NCI-H524 treated with DMSO at 0.1 percent for 48 hours (cell line): ENCODE data around the gene ZNF135.

Experiments
- DNase-seq: peaks from one replicate; lab custom pipeline; 2025; lab: John Stamatoyannopoulos, UW

Gene ZNF135

GRCh38 chr19:58059003-58059670 lies at the start of gene ZNF135:
Gene ZNF135, plus strand, starts transcription at chr19:58059282. Its CDS starts 721 bp downstream, at chr19:58060003.
- DNase-seq = peak; percentile 34

- no peak for DNase-seq
Observed at GRCh38 chr19:58009301-58009665, 49.8 kb upstream of the ZNF135 start.

GRCh38 chr19:58009666-58010301 lies 49.3 kb upstream of the ZNF135 start:
- DNase-seq = peak; percentile 67

GRCh38 chr19:58010507-58010906 lies 48.6 kb upstream of the ZNF135 start:
- no peak for DNase-seq

GRCh38 chr19:58014141-58014540 lies 44.9 kb upstream of the ZNF135 start:
- DNase-seq = no peak

GRCh38 chr19:58020129-58020528 lies 39.0 kb upstream of the ZNF135 start:
- no peak for DNase-seq

- DNase-seq = peak; percentile 38
Observed at GRCh38 chr19:58021541-58022282, 37.4 kb upstream of the ZNF135 start.

- no peak for DNase-seq
Observed at GRCh38 chr19:58022283-58022660, 36.8 kb upstream of the ZNF135 start.

- DNase-seq = no peak
Observed at GRCh38 chr19:58024661-58025060, 34.4 kb upstream of the ZNF135 start.

- DNase-seq = peak; percentile 78
Observed at GRCh38 chr19:58033741-58034476, 25.2 kb upstream of the ZNF135 start, which contains the start of gene ZSCAN1. Gene ZSCAN1, plus strand, starts transcription at chr19:58034025. Its CDS starts 3,812 bp downstream, at chr19:58037837.

GRCh38 chr19:58034477-58034793 lies 24.6 kb upstream of the ZNF135 start:
- no peak for DNase-seq

- no peak for DNase-seq
Observed at GRCh38 chr19:58035863-58036262, 23.2 kb upstream of the ZNF135 start.

- DNase-seq = no peak
Observed at GRCh38 chr19:58037927-58038687, 21.0 kb upstream of the ZNF135 start.

- DNase-seq = no peak
Observed at GRCh38 chr19:58038688-58039204, 20.3 kb upstream of the ZNF135 start.

GRCh38 chr19:58040751-58041525 lies 18.1 kb upstream of the ZNF135 start:
- DNase-seq = no peak

- DNase-seq = no peak
Observed at GRCh38 chr19:58042495-58043340, 16.4 kb upstream of the ZNF135 start.

- no peak for DNase-seq
Observed at GRCh38 chr19:58044391-58044790, 14.7 kb upstream of the ZNF135 start.

- DNase-seq = no peak
Observed at GRCh38 chr19:58044886-58045285, 14.2 kb upstream of the ZNF135 start.

- no peak for DNase-seq
Observed at GRCh38 chr19:58045411-58046050, 13.6 kb upstream of the ZNF135 start.
